Esophagus muscularis mucosa (tissue), 3 donors: Measurements from ENCODE around the gene SERPINF2.

Source experiments
- CTCF ChIP-seq, 3 experiments: fragments of 200-600 bp in 2 of 3; fragments of 450-650 bp in 1 of 3; sonication (generic) in 2 of 3; IDR thresholded peaks; one replicate each; pipeline ENCODE4 v1.5.1; 2017 to 2019; ENCODE audit warnings: antibody characterized with exemption in 3 of 3, mild to moderate bottlenecking in 2 of 3, moderate library complexity in 1 of 3
- POLR2A ChIP-seq: fragments of 450-650 bp; IDR thresholded peaks from one replicate; pipeline ENCODE4 v1.6.1; 2017; ENCODE audit warnings: antibody characterized with exemption, moderate library complexity, mild to moderate bottlenecking, low read depth
- POLR2AphosphoS5 ChIP-seq, 2 donors: sonication (generic); formaldehyde crosslinking; IDR thresholded peaks; one replicate each; pipeline ENCODE4 v1.6.1; 2017; ENCODE audit warnings: antibody characterized with exemption in 2 of 2

- TF ChIP-seq CTCF (IDR thresholded peaks at IDR 0.05): no peak
- TF ChIP-seq POLR2A: no peak
- TF ChIP-seq POLR2AphosphoS5 (IDR thresholded peaks at IDR 0.05): no peak
These were observed 10.3 kb upstream of the SERPINF2 start for GRCh38 chr17:1732241-1732832.
